Activated naive CD8-positive, alpha-beta T cell treated with anti-CD3 and anti-CD28 coated beads, Interleukin-2, amount 10 ng/mL, durations not matched to agents 7 days and 5 days (primary cell): ENCODE data around the gene RALBP1. TPM values are rescaled to one million over a fixed set of nuclear protein-coding genes. Genes with fewer than 3 reads are reported as not detected.
A peak's percentile ranks its signal among the peaks of the same experiment; 100 is the strongest.
"Not testable (repeated sequence)": the region's sequence is repeated elsewhere in the genome, so short reads cannot be mapped to it uniquely, and the experiment has no call there.

Experiments used
- ATAC-seq: fragments of 150-1000 bp; cut with Tn5 transposase; one replicate; pipeline ENCODE4 v1.10.0; 2021; ENCODE audit warnings: low read depth, moderate library complexity
- POLR2A ChIA-PET: fragments of 350-600 bp; sonication (Branson Sonifier 250); formaldehyde crosslinking; loops from one replicate; lab custom pipeline; 2021; ENCODE audit warnings: antibody characterized with exemption; lab: Charles Lee
- DNase-seq: peaks from one replicate; pipeline ENCODE4 v3.0.0; 2021
- H3K27ac Mint-ChIP-seq: one replicate; pipeline ENCODE4 v1.8.0; 2022; ENCODE audit warnings: mild to moderate bottlenecking, mixed read lengths
- H3K27me3 Mint-ChIP-seq: one replicate; pipeline ENCODE4 v1.8.0; 2022; ENCODE audit warnings: mild to moderate bottlenecking, moderate library complexity, mixed read lengths
- H3K36me3 Mint-ChIP-seq: one replicate; pipeline ENCODE4 v1.8.0; 2021; ENCODE audit warnings: mild to moderate bottlenecking, mixed read lengths
- H3K4me1 Mint-ChIP-seq: one replicate; pipeline ENCODE4 v1.8.0; 2021; ENCODE audit warnings: mixed read lengths
- H3K4me3 Mint-ChIP-seq: one replicate; pipeline ENCODE4 v1.8.0; 2022; ENCODE audit warnings: mild to moderate bottlenecking, moderate library complexity, mixed read lengths
- H3K9me3 Mint-ChIP-seq: one replicate; pipeline ENCODE4 v1.8.0; 2021; ENCODE audit warnings: mixed read lengths
- total RNA-seq, 2 experiments: library from RNA; stranded (reverse); gene quantifications; one replicate each; pipeline ENCODE4 v1.2.3, GENCODE V29; 2021

The RALBP1 gene
- total RNA-seq = 10 to 100 TPM; 58.9 to 60.0 TPM

DNA sequence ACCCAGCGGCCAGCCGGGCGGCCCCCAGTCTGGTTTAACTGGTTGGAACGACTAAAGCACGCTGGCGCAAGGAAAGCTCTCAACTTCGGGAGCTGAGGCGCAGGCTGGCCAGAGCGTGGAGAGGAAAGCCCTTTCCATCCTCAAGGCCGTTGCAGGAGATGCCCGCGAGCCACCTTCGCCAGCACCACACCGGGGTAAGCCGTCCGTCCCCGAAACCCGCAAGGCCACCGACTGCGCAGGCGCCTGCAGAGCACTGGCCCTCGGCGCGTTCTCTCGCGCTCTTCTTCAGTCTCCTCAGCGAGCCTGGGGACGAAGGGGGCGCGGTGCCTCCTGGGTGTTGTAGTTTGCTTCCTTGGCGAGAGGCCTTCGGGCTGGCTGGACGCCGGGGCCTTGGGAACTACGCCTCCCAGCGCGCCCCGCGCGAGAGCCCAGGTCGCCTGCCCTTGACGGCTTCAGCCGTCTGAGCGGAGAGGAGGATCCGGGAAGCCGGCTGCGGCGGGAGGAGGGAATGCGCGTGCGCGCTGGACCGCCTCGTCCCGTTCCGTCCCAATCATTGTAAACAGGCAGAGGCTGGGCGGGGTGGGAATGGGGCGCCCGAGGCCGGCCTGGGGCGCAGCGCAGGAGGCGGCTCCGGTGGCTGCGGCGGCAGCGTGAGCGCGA, at the start of gene RALBP1:
Gene RALBP1 (plus strand): TSS at position 531 of the 660 bp plus-strand sequence. CDS start 37,533 bp downstream, outside the sequence.
- Mint-ChIP-seq H3K36me3 (peaks cover 13% of the 10 kb centered on the region), H3K27ac (peak within 1 kb of the TSS; percentile 95), H3K9me3 (no peaks in the 10 kb centered on the region), H3K27me3 (no peaks in the 10 kb centered on the region), H3K4me3 (peak within 1 kb of the TSS; percentile 95), H3K4me1 (peaks cover 17% of the 10 kb centered on the region)
- ATAC-seq (peak; percentile 96), DNase-seq (peak; percentile 96)
- POLR2A ChIA-PET = interaction anchor here (1.4 kb wide), 1 partner anchor 438 kb away, joined by 4 read pairs; the partner anchor contains the start of gene VAPA

DNA sequence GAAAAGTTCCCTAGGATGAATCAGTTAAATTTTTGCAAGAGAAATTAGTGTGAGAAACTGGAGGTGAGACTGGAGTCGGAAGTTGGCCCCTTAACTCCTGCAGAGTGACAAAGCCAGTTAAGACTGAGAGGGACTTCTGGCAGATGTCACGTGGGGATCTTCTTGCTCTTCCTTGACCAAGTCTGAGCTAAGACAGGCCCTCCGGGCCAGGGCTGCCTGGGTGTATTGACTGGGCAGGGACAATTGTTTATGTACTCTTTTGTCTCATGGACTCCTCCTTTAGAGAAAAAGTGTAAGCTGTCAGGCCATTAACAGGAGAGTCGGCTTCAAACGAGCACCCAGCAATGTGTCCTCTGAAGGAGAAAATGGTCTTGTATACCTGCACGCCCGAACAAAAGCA, 48.6 kb upstream of the RALBP1 start:
- no peaks in the 10 kb centered on the region for H3K36me3 Mint-ChIP-seq
- DNase-seq (no peak), ATAC-seq (no peak)
- H3K4me1 Mint-ChIP-seq = no peaks in the 10 kb centered on the region
- POLR2A ChIA-PET = no interaction called here
- no peak overlapping the region for H3K27ac Mint-ChIP-seq
- no peaks in the 10 kb centered on the region for H3K27me3 Mint-ChIP-seq
- peaks cover 1% of the 10 kb centered on the region for H3K9me3 Mint-ChIP-seq
- no peak overlapping the region for H3K4me3 Mint-ChIP-seq

DNA sequence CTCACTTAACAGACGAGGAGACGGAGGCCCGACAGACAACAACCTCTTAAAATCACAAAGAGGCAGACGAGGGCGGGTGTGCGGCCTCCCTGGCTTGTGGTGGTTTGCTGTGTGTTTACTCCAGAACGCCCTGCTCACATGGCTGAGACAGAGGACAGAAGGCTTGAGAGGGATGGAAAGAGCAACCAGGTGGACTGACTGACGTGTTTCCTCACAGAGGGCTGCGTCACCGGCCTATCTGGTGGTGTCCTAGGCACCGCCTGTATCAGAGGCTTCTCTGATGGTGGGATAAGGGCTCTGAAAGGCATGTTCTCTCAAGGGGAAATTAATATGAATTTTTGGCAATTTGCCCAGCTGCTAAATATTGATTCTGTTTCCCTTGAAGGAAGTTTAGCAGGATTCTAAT, 47.0 kb upstream of the RALBP1 start:
- no peak for ATAC-seq
- no peak for DNase-seq
- no peak overlapping the region for H3K4me3 Mint-ChIP-seq
- H3K36me3 Mint-ChIP-seq = no peaks in the 10 kb centered on the region
- H3K9me3 Mint-ChIP-seq = peaks cover 1% of the 10 kb centered on the region
- H3K27me3 Mint-ChIP-seq = no peaks in the 10 kb centered on the region
- POLR2A ChIA-PET = no interaction called here
- peaks cover under 1% of the 10 kb centered on the region for H3K4me1 Mint-ChIP-seq
- H3K27ac Mint-ChIP-seq = no peak overlapping the region

DNA sequence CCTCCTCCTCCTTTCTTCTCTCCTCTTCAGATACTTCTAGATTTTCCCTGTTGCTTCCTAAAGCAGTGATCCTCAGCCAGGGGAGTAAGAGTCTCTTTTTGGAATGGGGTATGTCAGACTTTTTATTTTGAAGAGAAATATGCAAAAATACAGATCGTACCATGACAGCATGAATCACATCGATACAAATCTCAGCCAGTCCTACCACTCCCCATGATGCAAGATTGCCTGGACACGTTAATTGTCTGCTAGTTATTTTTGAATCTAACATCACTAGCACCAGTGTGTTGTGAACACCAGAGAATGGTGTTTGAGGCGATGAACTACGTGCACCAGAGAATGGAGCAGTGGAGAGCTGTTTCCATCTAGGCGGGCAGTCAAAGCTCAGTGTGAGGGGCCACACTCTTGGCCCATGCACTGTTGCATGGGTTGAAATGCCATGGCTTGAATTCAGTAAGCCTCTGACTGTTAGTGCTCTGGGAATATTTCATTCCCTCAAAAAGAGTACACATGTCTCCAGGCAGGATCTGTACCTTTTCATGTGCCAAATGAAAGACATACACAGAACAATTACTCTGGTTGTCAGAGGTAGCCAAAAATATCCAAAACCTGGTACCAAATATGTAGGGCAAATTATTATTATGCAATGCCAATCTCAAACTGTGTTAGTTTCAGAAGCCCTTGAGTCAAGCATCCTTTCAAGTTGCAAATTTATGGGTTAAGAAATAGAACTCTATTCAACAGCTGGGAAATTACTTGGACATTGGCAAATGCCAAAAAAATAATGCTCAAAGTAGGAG, 46.3 kb upstream of the RALBP1 start:
- H3K4me3 Mint-ChIP-seq = no peak overlapping the region
- no peak overlapping the region for H3K27ac Mint-ChIP-seq
- POLR2A ChIA-PET = no interaction called here
- DNase-seq (no peak), ATAC-seq (no peak)
- H3K4me1 Mint-ChIP-seq = peaks cover 6% of the 10 kb centered on the region
- H3K36me3 Mint-ChIP-seq = no peaks in the 10 kb centered on the region
- peaks cover 1% of the 10 kb centered on the region for H3K9me3 Mint-ChIP-seq
- no peaks in the 10 kb centered on the region for H3K27me3 Mint-ChIP-seq

DNA sequence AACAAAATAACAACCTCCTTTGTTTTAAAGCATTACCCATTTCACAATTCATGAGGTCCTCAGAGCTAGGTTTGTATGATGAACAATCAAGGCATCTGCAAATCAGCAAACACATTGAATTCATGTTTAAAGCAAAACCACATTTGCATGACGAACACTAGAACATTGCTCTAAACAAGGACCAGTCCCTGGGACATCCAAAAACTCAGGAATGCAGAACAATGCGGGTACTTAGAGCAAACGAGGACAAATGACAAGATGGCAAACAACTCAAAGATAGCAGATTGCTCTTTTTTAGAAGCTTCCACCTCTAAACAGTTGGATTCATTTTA, 45.7 kb upstream of the RALBP1 start:
- Mint-ChIP-seq H3K36me3 (no peaks in the 10 kb centered on the region), H3K9me3 (peaks cover 1% of the 10 kb centered on the region), H3K4me3 (no peak overlapping the region), H3K27me3 (no peaks in the 10 kb centered on the region), H3K27ac (no peak overlapping the region), H3K4me1 (peaks cover 6% of the 10 kb centered on the region)
- no peak for DNase-seq
- no peak for ATAC-seq
- POLR2A ChIA-PET = no interaction called here

DNA sequence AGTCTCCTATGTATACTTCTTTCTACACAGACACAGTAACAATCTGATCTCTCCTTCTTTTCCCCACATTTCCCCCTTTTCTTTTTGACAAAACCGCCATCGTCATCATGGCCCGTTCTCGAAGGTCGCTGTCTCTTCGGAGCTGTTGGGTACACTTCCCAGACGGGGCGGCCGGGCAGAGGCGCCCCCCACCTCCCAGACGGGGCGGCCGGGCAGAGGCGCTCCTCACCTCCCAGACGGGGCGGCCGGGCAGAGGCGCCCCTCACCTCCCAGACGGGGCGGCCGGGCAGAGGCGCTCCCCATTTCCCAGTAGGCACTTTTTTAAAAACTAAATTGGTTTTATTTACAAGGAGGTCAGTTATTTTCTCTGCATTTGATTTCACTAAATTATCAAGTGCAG, 45.0 kb upstream of the RALBP1 start:
- H3K4me3 Mint-ChIP-seq, POLR2A ChIA-PET, ATAC-seq, H3K4me1 Mint-ChIP-seq, H3K27me3 Mint-ChIP-seq, H3K36me3 Mint-ChIP-seq, H3K9me3 Mint-ChIP-seq, DNase-seq, H3K27ac Mint-ChIP-seq: not testable (repeated sequence)

DNA sequence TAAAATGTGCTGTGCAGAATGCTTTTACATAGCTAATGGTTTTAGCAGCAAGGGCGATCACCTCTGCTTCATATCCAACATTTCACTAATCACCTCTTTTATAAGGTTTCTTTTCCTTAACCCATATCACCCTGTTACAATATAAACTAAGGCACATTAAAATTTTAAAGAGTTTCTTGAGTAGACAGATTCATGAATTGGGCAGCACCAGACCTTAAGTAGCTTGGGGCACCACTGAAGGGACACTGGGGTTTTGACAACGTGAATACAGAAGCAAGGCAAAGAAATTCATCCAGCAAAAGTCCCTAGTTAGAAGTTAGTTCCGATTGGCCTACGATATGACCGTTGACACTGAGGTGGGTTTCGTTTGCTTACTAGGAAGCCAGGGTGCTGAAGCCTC, 44.0 kb upstream of the RALBP1 start:
- no peaks in the 10 kb centered on the region for H3K36me3 Mint-ChIP-seq
- no peaks in the 10 kb centered on the region for H3K27me3 Mint-ChIP-seq
- peaks cover 6% of the 10 kb centered on the region for H3K4me1 Mint-ChIP-seq
- POLR2A ChIA-PET = interaction anchor here (0.7 kb wide), 1 partner anchor 11 kb away, joined by 5 read pairs; no protein-coding TSS in a partner anchor
- no peak for ATAC-seq
- no peak overlapping the region for H3K4me3 Mint-ChIP-seq
- no peak overlapping the region for H3K27ac Mint-ChIP-seq
- no peak for DNase-seq
- H3K9me3 Mint-ChIP-seq = peaks cover 1% of the 10 kb centered on the region

DNA sequence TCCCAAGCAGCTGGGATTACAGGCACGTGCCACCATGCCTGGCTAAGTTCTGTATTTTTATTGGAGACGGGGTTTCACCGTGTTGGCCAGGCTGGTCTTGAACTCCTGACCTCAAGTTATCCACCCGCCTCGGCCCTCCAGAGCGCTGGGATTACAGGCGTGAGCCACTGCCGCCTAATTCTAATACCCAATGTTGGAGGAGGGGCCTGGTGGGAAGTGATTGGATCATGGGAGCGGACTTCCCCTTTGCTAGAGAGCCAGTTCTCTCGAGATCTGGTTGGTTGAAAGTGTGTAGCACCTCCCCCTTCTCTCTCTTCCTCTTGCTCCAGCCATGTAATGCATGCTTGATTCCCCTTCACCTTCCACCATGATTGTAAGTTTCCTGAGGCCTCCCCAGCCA, 42.2 kb upstream of the RALBP1 start:
- POLR2A ChIA-PET, H3K4me3 Mint-ChIP-seq, ATAC-seq: not testable (repeated sequence)

DNA sequence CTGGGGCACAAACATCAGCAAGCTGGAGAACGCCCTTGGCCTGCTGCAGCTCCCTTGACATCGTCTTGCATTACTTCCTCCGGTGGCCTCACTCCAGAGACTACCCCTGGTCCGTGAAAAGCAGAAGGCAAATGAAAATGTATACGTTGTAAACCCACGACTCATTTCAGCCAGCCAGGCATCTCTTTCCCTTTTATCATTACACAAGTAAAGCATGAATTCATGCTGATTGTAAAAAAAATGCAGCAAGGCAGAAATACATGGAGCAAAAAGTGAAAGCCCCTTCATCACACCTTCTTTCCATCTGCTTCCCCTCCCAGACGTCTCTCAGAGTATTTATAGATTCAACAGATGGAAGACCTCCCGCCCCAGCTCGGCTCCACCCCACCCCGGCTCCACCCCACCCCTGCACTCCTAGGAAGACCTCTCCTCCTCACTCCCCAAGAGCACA, 41.6 kb upstream of the RALBP1 start:
- ATAC-seq (no peak), DNase-seq (no peak)
- H3K27ac Mint-ChIP-seq = peak overlapping the region; percentile 68
- H3K4me1 Mint-ChIP-seq = peaks cover 6% of the 10 kb centered on the region
- POLR2A ChIA-PET = no interaction called here
- H3K36me3 Mint-ChIP-seq = no peaks in the 10 kb centered on the region
- H3K4me3 Mint-ChIP-seq = peak overlapping the region; percentile 25
- H3K9me3 Mint-ChIP-seq = peaks cover 1% of the 10 kb centered on the region
- H3K27me3 Mint-ChIP-seq = peaks cover 2% of the 10 kb centered on the region

More for the DNA sequence above, 42.2 kb upstream of the RALBP1 start:
- H3K27ac Mint-ChIP-seq, DNase-seq, H3K27me3 Mint-ChIP-seq, H3K9me3 Mint-ChIP-seq, H3K4me1 Mint-ChIP-seq, H3K36me3 Mint-ChIP-seq: not testable (repeated sequence)

DNA sequence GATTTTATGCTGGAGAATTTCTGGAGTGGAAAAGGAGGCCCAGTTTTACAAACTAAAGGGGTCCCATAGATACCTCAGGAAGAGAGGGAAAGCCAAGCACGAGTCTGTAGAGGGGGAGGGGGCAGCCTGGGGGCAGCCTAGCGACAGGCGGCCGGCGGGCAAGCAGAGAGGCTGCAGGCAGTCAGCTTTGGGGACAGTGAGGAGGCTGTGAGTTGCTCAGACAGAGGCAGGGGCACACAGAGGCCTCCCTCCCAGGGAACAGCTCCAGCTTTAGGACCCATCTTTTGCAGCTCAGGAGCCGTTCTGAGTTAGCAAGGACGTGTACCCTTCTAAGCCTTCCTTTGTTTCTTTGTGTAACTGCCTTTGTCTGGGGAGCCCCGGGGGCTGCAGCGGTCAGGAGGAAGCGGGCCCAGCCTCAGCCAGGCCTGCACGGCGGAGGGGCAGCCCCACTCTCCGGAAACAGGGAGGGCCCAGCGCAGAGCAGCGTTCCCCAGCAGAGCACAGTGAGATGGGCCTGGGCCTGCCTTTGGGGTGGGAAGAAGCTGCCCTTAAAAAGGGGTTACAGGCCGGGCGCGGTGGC, 41.1 kb upstream of the RALBP1 start:
- H3K27ac Mint-ChIP-seq = peak overlapping the region; percentile 68
- H3K27me3 Mint-ChIP-seq = peaks cover 2% of the 10 kb centered on the region
- peaks cover 1% of the 10 kb centered on the region for H3K9me3 Mint-ChIP-seq
- peak overlapping the region; percentile 25 for H3K4me3 Mint-ChIP-seq
- no peaks in the 10 kb centered on the region for H3K36me3 Mint-ChIP-seq
- DNase-seq (no peak), ATAC-seq (peak; percentile 77)
- POLR2A ChIA-PET = no interaction called here
- peaks cover 6% of the 10 kb centered on the region for H3K4me1 Mint-ChIP-seq

DNA sequence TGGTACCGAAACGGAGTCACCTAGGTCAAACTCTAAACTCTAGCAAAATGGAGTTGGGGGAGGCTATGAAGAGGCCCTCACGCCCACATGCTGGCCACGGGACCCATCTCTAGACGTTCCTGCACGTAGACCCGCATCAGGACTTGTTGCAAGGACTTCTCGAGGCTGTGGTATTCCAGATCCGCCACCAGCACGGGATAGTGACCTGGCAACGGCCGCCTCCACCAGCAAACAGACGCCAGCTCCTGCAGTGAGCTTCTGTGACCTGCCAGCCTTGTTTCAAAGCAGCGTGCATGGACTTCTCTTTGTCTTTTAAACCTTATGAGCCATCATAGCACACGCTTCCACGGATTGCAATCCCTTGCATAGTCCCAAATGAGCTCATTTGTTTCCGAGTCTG, 40.3 kb upstream of the RALBP1 start:
- no peak for ATAC-seq
- H3K4me1 Mint-ChIP-seq = peaks cover 6% of the 10 kb centered on the region
- no peaks in the 10 kb centered on the region for H3K36me3 Mint-ChIP-seq
- no peak for DNase-seq
- H3K4me3 Mint-ChIP-seq = no peak overlapping the region
- peaks cover 2% of the 10 kb centered on the region for H3K27me3 Mint-ChIP-seq
- no peak overlapping the region for H3K27ac Mint-ChIP-seq
- POLR2A ChIA-PET = no interaction called here
- H3K9me3 Mint-ChIP-seq = peaks cover 1% of the 10 kb centered on the region

DNA sequence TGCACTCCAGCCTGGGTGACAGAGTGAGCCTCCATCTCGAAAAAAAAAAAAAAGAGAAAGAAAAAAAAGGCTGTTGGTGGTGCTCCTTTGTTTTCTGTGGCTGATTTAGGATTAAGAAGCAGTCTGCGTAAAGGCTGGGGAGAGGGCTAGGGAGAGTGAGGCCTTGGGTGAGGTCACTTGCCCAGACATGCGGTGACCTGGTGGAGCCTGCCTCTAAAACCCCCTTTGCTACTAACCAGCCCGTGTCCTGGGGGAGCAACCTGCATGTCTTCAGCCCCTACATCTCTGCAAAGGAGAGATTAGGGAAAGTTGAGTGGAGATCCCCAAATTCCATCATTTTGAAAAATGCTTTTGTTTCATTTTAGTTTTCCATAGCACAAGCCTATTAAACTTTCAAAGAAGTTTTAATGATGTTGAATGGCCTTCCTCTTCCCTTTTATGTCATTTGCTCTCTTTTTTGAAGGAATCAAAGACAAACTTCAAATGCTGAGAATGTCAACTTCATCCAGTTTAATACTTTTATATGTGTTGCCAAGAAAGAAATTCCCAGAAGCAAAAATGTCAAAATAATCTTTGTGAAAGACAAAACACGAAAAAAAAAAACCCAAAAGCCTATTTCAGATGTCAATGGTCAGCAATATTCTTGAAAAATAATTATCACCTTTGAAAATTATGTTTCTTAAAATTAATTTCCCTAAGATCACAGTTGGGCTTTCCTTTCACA, 38.9 kb upstream of the RALBP1 start:
- no peak overlapping the region for H3K4me3 Mint-ChIP-seq
- ATAC-seq (no peak), DNase-seq (no peak)
- H3K9me3 Mint-ChIP-seq = no peaks in the 10 kb centered on the region
- no peak overlapping the region for H3K27ac Mint-ChIP-seq
- H3K4me1 Mint-ChIP-seq = peaks cover 6% of the 10 kb centered on the region
- POLR2A ChIA-PET = interaction anchor here (0.6 kb wide), 1 partner anchor 27 kb away, joined by 3 read pairs; no protein-coding TSS in a partner anchor
- peaks cover 2% of the 10 kb centered on the region for H3K27me3 Mint-ChIP-seq
- no peaks in the 10 kb centered on the region for H3K36me3 Mint-ChIP-seq

DNA sequence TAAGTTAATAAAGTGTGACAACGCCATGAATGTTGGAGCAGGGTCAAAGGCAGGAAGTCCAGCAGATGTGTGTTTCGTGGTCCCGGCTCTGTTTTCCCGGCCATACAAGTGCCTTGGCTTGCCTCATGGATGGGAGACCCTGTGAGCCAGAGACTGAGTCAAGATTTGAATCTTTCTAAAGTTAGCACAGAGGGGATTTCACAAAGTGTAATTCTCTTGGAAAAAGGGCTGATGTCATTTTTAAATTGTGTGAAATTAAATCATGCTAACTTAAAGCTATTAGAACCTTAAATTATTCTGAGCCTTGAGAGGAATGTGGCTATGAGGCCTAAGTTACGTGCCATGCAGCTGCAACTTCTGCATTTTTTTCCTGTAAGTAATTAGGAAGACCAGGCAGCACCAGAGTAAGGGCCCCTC, 38.3 kb upstream of the RALBP1 start:
- POLR2A ChIA-PET = no interaction called here
- peaks cover 2% of the 10 kb centered on the region for H3K27me3 Mint-ChIP-seq
- no peaks in the 10 kb centered on the region for H3K36me3 Mint-ChIP-seq
- no peak overlapping the region for H3K27ac Mint-ChIP-seq
- DNase-seq (no peak), ATAC-seq (no peak)
- H3K4me1 Mint-ChIP-seq = peaks cover 6% of the 10 kb centered on the region
- H3K4me3 Mint-ChIP-seq = no peak overlapping the region
- H3K9me3 Mint-ChIP-seq = no peaks in the 10 kb centered on the region
